ENCODE data around the gene TEKTIP1. TPM values are rescaled to one million over a fixed set of nuclear protein-coding genes. Genes with fewer than 3 reads are reported as not detected.

TEKTIP1 gene
- polyA plus RNA-seq, 1 donor from 2014 or later, result not detected

DNA sequence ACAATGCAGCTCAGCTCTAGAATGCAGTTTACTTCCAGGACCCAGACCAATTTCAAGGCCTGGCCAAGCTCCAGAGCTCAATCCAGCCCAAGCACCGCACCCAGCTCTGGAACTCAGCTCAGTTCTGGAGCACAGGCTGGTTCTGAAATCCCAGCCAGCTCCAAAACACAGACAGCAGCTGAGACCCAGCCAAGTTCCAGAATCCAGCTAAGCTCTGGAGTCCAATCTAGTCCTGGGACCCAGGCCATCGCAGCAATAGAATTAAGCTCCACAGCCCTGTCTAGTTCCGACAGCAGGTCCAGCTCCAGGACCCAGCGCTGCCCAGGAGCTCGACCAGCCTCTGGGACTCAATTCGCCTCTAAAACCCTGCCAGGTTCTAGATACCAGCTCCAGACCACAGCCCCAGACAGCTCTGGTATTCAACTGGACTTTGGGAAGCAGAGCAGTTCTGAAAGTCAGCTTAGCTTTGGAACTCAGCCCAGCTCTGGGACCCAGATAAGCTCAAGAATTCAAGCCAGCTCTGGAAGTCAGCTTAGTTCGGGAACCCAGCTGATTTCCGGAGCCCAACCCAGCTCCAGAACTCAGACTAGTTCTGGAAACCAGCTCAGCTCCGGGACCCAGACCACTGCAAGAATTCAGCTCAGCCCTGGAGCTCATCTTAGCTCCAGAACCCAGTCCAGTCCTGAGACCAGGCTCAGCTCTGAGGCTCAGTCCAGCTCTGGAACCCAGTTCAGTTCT lies 53.1 kb downstream of the TEKTIP1 start:
- Histone ChIP-seq H4K20me1 (ENCODE audit: insufficient read depth) (no peaks in the 10 kb centered on the region), H3K36me3 (ENCODE audit: insufficient read depth, low read length) (no peaks in the 10 kb centered on the region), H3K79me2 (replicated peaks; ENCODE audit: insufficient read depth, low read length) (no peaks in the 10 kb centered on the region), H3K4me2 (ENCODE audit: low read length) (no peak overlapping the region), H3K9me2 (ENCODE audit: insufficient read depth, low read length) (no peaks in the 10 kb centered on the region), H3K9ac (ENCODE audit: low read length) (no peak overlapping the region), H3K4me3 (ENCODE audit: low read length) (no peak overlapping the region), H3K27ac (ENCODE audit: low read length) (no peak overlapping the region), H2AFZ (ENCODE audit: low read depth, low read length) (no peak overlapping the region), H3F3A (ENCODE audit: insufficient read depth, low read length, poor library complexity, severe bottlenecking) (no peaks in the 10 kb centered on the region), H3K9me3 (ENCODE audit: low read length) (no peaks in the 10 kb centered on the region), H3K27me3 (ENCODE audit: insufficient read depth, low read depth, low read length) (peaks cover under 1% of the 10 kb centered on the region)
- TF ChIP-seq SMC3 (conservative IDR thresholded peaks at IDR 0.05; ENCODE audit: poor library complexity) (no peak), POLR2AphosphoS5 (IDR thresholded peaks at IDR 0.05) (no peak), EP300 (conservative IDR thresholded peaks at IDR 0.05; ENCODE audit: poor library complexity, severe bottlenecking) (no peak), RAD21 (conservative IDR thresholded peaks at IDR 0.05) (no peak), EZH2 (IDR thresholded peaks at IDR 0.05; ENCODE audit: borderline replicate concordance, insufficient read depth, low read length, poor library complexity, severe bottlenecking) (no peak), MXI1 (conservative IDR thresholded peaks at IDR 0.05; ENCODE audit: poor library complexity, severe bottlenecking) (no peak), TAF1 (IDR thresholded peaks at IDR 0.05; ENCODE audit: low read depth) (no peak), CTCF (IDR thresholded peaks at IDR 0.05; ENCODE audit: poor library complexity, severe bottlenecking) (no peak)
- TF ChIP-seq, protein P1, sequence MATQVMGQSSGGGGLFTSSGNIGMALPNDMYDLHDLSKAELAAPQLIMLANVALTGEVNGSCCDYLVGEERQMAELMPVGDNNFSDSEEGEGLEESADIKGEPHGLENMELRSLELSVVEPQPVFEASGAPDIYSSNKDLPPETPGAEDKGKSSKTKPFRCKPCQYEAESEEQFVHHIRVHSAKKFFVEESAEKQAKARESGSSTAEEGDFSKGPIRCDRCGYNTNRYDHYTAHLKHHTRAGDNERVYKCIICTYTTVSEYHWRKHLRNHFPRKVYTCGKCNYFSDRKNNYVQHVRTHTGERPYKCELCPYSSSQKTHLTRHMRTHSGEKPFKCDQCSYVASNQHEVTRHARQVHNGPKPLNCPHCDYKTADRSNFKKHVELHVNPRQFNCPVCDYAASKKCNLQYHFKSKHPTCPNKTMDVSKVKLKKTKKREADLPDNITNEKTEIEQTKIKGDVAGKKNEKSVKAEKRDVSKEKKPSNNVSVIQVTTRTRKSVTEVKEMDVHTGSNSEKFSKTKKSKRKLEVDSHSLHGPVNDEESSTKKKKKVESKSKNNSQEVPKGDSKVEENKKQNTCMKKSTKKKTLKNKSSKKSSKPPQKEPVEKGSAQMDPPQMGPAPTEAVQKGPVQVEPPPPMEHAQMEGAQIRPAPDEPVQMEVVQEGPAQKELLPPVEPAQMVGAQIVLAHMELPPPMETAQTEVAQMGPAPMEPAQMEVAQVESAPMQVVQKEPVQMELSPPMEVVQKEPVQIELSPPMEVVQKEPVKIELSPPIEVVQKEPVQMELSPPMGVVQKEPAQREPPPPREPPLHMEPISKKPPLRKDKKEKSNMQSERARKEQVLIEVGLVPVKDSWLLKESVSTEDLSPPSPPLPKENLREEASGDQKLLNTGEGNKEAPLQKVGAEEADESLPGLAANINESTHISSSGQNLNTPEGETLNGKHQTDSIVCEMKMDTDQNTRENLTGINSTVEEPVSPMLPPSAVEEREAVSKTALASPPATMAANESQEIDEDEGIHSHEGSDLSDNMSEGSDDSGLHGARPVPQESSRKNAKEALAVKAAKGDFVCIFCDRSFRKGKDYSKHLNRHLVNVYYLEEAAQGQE (IDR thresholded peaks at IDR 0.05; ENCODE audit: borderline replicate concordance), result no peak

GRCh38 chr19:3593156-3593555 lies 54.2 kb downstream of the TEKTIP1 start:
- H3K27me3 ChIP-seq (ENCODE audit: insufficient read depth, low read depth, low read length), result no peaks in the 10 kb centered on the region
- H4K20me1 ChIP-seq (ENCODE audit: insufficient read depth), result no peaks in the 10 kb centered on the region
- H3K9me2 ChIP-seq (ENCODE audit: insufficient read depth, low read length), result no peaks in the 10 kb centered on the region
- H3K9ac ChIP-seq (ENCODE audit: low read length), result no peak overlapping the region
- H3K79me2 ChIP-seq (replicated peaks; ENCODE audit: insufficient read depth, low read length), result no peaks in the 10 kb centered on the region
- no peak overlapping the region for H3K27ac ChIP-seq (ENCODE audit: low read length)
- no peaks in the 10 kb centered on the region for H3K9me3 ChIP-seq (ENCODE audit: low read length)
- H3K36me3 ChIP-seq (ENCODE audit: insufficient read depth, low read length), result no peaks in the 10 kb centered on the region
- no peak overlapping the region for H3K4me3 ChIP-seq (ENCODE audit: low read length)
- H3F3A ChIP-seq (ENCODE audit: insufficient read depth, low read length, poor library complexity, severe bottlenecking), result no peaks in the 10 kb centered on the region
- TF ChIP-seq EP300 (conservative IDR thresholded peaks at IDR 0.05; ENCODE audit: poor library complexity, severe bottlenecking), result no peak
- no peak for TF ChIP-seq MXI1 (conservative IDR thresholded peaks at IDR 0.05; ENCODE audit: poor library complexity, severe bottlenecking)
- no peak for TF ChIP-seq POLR2AphosphoS5 (IDR thresholded peaks at IDR 0.05)
- no peak for TF ChIP-seq SMC3 (conservative IDR thresholded peaks at IDR 0.05; ENCODE audit: poor library complexity)
- TF ChIP-seq EZH2 (IDR thresholded peaks at IDR 0.05; ENCODE audit: borderline replicate concordance, insufficient read depth, low read length, poor library complexity, severe bottlenecking), result no peak
- TF ChIP-seq TAF1 (IDR thresholded peaks at IDR 0.05; ENCODE audit: low read depth), result no peak
- TF ChIP-seq CTCF (IDR thresholded peaks at IDR 0.05; ENCODE audit: poor library complexity, severe bottlenecking), result no peak
- TF ChIP-seq, protein P1 (IDR thresholded peaks at IDR 0.05; ENCODE audit: borderline replicate concordance), result no peak
- no peak for TF ChIP-seq RAD21 (conservative IDR thresholded peaks at IDR 0.05)
- H3K4me2 ChIP-seq (ENCODE audit: low read length), result no peak overlapping the region
- H2AFZ ChIP-seq (ENCODE audit: low read depth, low read length), result no peak overlapping the region

Measured in neural cell (in vitro differentiated cells).